HG02571 (cell line): ENCODE data around the gene EHBP1L1.
A peak's percentile ranks its signal among the peaks of the same experiment; 100 is the strongest.

ENCODE experiments used
- ATAC-seq: cut with Tn5 transposase; IDR thresholded peaks from one replicate; pipeline ENCODE4 v1.9.1; 2021; ENCODE audit warnings: mild to moderate bottlenecking, moderate library complexity; ENCODE audit not compliant: unreplicated experiment

Gene EHBP1L1

DNA sequence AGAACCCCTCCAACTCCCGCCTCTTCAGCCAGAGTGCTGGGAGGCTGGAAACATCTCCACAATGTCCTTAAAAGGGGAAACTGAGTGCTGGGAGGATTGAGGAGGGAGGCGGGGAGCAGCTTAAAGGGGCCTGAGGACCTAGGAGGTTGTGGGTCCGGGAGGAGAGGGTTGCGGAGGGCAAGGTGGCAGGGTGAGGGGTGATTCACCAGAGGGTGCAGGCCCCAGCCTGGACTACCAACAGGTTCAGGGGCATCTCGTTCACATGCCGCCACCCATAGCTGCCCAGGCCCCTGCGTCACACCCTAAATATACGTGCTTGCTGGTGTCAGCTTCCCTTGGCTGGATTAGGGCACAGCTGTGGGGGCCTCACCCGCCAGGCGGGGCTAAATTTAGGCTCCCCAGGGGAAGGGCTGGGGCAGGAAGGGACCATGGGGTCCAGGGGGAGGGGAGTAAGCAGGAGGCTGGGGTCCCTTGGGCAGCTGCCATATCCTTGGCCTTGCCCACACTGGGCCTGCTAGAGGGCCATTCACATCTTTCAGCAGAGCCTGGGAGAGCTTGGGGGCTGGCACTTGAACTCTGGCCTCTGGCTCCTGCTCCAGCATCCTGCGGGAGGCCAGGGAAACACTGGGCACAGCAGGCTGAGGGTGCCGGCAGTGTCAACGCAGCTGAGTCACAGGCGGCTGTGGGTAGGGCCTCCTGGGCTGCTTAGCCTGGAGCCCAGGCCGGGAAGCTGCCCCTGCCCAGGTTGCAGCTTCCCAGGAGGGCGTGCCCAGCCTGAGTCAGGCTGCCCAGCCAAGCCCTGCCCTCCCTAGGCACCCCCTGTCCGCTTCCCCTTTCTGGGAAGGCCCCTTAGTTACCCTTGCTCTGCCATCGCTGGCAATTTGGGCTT lies 1.3 kb downstream of the EHBP1L1 start:
- no peak for ATAC-seq

DNA sequence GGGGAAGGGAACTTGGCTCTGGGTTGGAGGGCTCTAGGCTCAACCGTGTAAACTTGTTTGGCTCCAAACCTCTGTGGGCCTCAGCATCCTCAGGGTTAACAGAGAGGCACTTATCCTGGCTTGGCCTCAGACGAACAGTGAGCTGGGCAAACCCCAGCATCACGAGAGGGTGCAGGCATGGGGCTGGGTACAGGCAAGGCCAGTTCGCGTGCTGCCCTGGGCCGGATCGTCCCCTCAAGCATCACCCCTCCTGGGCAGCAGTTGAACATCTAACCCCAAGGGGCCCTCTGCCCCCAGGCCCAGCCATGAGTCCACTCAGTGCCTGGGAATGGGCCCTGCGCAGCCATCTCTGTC lies 1.9 kb downstream of the EHBP1L1 start:
- no peak for ATAC-seq

DNA sequence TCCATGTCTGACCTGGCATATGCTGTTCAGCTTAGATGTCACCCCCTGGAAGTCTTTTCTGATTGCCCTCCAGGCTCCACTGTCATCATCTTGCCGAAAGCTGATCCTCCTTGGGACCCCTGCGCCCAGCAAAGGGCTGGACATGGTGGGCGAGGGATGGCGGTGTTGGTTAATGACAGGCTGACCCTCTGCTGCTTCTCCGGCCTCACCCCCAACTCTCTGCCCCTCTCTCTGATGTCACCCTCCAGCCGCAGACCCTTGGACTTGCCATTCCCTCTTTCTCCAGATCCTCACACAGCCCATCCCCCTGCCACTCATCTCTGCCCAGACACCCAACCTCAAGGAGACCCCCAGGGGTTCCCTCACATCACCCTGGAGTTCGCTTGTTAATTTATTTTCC lies 2.3 kb downstream of the EHBP1L1 start:
- ATAC-seq = no peak

DNA sequence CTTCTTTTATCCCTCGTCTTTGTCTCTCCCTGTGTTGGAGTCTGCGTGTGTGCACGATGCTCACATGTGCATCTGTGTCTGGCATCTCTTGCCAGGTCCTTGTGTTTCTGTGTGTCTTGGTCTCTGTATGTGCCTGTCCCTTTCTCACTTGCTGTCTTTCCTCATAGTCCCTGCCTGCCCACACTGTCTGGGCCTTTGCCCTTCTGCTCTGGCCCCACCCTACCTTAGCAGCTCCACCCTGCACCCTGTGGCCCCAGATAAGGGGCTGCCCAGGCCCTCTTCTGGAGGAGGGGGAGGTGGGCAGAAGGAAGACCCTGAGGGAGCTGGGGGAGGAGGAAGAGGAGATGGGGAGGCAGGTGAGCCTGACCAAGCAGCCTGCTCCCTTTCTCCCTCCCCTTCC lies 2.8 kb downstream of the EHBP1L1 start:
- ATAC-seq = no peak

DNA sequence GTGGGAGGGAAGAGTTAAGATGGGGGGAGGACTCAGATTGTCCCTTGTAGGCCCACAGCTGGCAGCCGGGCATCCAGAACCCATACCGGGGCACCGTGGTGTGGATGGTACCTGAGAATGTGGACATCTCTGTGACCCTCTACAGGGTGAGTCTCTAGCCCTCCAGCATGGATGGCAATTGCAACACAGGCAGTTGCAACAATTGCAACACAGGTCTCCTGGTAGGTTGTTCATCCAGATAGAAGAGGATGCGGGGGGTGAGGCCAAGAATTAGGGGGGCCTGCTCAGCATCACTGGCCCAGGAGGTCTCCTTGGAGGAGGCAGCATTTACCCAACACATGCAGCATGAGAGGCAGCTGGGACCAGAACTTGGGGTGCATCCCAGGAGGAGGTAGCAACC lies 3.4 kb downstream of the EHBP1L1 start:
- ATAC-seq = no peak

DNA sequence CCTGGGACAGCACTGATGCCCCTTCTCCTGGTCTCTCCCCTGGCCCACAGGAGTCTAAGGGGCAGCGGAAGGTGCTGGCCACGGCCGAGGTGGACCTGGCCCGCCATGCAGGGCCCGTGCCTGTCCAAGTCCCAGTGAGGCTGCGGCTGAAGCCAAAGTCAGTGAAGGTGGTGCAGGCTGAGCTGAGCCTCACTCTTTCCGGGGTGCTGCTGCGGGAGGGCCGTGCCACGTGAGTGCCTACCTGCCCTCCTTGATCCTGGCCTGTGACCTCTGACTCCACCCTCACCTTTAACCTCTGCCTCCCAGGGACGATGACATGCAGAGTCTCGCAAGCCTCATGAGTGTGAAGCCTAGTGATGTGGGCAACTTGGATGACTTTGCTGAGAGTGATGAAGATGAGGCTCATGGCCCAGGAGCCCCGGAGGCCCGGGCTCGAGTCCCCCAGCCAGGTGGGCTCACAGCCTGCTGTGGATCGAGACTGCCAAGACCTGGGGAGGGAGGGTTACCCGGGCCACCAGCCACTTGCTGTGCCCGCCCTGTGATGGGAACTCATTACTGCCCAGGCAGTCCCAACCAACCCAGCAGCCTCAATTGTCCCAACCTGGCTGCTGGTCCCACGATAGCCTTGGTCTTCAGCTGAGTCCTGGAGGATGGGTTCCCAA lies 4.3 kb downstream of the EHBP1L1 start:
- ATAC-seq = no peak

DNA sequence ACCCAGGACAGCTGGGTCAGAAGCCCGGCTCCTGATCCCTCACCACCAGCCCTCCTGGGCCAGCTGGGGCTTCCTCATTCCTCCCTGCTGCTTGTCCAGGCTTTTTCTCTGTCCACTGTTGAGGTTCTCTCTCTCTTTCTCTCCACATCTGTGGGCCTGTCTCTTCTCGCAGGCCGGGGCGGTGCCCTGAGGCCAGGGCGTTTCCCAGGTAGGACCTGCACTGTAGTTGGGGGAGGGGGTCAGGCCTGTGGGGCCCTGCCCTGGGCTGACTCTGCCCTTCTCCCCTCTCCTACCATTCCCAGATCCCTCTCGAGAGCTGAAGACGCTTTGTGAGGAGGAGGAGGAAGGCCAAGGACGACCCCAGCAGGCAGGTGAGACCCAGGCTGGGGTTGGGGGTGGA lies 4.9 kb downstream of the EHBP1L1 start:
- ATAC-seq = no peak

DNA sequence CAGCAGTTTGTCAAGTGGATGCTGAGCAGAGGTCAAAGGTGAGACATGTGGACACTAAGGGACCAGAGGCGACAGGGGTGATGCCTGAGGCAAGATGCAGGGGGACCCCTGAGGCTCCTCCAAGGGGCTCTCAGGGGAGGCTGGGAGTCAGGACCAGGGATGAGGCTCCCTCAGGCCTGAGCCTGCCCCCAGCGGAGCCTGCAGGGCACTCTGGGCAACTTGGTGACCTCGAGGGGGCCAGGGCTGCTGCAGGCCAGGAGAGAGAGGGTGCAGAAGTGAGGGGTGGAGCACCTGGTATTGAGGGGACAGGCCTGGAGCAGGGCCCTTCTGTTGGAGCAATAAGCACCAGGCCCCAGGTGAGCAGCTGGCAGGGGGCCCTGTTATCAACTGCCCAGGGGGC lies 6.1 kb downstream of the EHBP1L1 start:
- ATAC-seq = no peak

DNA sequence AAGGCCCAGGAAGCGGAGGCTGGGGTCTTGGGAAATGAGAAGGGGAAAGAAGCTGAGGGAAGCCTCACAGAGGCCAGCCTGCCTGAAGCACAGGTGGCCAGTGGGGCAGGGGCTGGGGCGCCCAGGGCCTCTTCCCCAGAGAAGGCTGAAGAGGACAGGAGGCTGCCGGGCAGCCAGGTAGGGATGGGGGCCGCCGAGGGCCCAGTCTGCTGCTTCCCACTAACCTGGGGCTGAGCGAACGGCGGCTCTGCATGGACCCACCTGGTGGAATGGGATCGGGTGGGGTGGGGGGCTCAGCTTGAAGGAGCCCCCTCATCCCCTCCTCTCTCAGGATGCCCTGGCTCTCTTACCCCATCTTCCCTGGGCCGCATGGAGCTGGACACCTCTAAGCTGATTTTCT lies 7.7 kb downstream of the EHBP1L1 start:
- ATAC-seq = no peak

DNA sequence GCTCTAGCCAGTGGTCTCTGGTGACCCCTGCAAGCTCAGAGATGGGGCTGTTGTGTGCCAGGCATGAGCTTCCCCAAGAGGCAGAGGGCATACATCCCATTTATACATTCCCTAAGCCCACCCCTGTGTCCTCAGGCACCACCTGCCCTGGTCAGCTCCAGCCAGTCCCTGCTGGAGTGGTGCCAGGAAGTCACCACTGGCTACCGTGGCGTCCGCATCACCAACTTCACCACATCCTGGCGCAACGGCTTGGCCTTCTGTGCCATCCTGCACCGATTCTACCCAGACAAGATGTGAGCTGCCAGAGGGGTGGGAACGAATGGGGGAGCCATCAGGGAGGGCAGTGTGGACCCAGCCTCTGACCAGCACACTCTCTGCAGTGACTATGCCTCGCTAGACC lies 8.3 kb downstream of the EHBP1L1 start:
- ATAC-seq = no peak

DNA sequence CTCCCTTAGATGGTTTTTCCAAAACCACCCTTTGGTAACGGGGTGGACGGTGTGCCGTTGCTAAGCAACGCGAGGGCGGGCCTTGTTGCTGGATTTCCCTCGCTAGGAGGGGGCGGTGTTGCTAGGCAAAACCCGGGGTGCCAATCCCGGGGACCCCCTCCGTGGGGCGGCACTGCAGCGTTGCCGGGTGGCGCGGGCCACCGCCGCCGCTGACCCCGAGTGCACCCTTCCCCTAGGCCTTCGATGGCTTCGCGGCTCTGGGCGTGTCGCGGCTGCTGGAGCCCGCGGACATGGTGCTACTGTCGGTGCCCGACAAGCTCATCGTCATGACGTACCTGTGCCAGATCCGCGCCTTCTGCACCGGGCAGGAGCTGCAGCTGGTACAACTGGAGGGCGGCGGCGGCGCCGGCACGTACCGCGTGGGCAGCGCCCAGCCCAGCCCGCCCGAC lies 8.9 kb downstream of the EHBP1L1 start:
- ATAC-seq = no peak

DNA sequence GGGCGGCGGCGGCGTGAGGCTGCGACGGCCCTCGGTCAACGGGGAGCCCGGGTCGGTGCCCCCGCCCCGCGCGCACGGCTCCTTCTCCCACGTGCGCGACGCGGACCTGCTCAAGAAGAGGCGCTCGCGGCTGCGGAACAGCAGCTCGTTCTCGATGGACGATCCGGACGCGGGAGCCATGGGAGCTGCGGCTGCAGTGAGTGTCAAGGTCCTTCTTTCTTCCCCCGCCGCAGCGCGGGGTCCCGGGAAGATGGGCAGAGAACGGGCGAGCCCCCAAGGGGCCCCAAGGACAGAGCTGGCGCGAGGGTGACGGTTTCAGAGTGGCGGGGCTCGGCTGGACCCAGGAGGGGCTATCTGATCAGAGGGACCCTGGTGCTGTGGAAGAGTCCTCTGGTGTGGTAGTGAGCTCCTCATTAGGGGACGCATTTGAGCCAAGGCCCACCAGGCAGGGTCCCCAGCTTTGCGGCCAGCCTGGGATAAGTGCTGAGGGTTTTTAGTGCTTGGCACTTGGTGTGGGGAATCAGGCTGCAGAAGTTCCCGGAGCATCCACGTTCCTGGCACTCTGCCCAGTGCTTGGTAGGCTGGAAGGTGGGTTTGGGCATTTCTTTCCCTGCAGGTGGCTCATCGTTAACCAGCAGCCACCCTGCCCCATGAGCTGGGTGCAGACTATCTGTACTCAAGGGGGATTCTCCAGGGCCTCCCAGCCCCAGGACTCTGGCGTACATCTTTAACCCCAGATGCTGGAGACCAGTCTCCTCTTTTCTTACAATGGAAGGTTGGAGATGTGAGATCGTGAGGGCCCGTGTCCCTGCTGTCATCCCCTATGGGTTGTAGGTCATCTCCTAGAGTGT lies 9.8 kb downstream of the EHBP1L1 start:
- no peak for ATAC-seq

DNA sequence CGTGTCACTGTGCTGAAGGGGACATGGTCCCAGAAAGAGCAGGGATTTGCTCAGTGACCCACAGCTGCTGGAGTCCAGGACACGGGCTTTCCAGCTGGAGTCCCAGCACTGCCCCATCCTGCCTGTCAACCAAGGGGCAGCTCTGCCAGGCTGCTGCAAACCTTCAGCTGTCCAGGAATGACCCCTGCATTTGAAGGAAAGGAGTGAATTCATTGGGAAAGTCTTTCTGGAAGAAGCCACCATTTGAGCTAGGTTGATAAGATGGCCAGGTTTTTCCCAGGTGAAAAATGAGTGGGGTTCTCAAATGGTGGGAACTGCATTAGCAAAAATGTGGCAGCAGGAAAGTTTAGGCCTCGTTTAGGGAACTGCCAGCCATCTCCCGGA lies 10.4 kb downstream of the EHBP1L1 start:
- ATAC-seq = no peak

DNA sequence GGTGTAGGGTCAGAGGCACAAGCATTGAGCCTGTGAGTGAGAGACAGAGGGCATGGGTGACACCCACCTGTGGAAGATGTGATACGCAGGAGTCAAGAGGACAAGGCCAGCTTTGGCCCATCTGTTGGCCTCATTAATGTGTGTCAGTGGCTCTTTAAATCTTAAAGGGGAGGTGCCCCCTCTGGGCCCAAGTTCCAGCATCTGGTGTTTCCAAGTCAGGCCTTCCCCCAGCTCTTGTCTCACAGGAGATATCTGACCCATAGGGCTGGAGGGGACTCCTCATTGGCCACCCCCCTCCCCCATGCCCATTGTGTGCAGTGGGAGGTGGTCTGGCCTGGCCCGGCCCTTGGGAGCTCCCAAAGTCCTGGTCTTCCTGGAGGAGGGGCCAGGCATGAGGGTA lies 10.8 kb downstream of the EHBP1L1 start:
- ATAC-seq = no peak

DNA sequence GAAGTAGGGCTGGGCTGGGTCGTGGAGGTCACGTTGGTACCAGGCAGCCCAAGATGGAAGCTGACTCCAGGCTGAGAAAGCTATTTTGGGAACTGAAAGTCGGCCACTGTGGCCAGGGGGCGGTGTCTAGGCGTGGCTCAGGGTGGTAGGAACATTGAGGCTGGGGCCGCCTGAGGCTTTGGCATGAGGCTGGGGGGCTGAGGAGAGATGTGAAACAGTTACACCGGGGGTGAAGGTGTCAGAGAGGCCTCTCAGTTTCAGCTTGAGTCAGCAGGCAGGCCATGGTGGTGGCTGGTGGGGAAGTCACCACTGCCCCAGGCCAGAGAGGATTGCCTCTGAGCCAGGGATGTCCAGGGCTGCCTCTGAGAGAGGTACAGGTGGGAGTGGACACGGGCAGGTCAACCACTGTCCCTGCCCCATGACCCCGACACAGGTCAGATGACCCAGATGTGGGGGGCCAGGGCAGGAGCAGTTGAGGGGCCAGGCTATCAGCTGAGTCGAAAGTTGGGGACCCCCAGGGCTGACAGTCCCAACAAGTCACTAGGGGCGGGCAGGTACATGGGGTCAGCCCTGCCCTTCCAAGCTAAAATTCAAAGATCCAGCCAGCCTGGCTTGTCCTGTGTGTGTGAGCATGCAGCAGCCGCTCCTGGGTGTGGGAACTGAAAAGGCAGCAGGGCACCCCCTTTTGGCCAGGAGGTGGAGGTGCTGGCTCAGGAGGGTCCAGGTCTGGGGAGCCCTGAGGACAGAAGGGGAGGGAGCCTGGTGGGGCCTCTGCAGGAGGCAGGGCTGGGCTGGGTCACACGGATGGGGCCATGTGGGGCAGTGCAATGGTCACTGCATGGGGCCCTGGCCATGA lies 12.6 kb downstream of the EHBP1L1 start:
- ATAC-seq = peak; percentile 86

DNA sequence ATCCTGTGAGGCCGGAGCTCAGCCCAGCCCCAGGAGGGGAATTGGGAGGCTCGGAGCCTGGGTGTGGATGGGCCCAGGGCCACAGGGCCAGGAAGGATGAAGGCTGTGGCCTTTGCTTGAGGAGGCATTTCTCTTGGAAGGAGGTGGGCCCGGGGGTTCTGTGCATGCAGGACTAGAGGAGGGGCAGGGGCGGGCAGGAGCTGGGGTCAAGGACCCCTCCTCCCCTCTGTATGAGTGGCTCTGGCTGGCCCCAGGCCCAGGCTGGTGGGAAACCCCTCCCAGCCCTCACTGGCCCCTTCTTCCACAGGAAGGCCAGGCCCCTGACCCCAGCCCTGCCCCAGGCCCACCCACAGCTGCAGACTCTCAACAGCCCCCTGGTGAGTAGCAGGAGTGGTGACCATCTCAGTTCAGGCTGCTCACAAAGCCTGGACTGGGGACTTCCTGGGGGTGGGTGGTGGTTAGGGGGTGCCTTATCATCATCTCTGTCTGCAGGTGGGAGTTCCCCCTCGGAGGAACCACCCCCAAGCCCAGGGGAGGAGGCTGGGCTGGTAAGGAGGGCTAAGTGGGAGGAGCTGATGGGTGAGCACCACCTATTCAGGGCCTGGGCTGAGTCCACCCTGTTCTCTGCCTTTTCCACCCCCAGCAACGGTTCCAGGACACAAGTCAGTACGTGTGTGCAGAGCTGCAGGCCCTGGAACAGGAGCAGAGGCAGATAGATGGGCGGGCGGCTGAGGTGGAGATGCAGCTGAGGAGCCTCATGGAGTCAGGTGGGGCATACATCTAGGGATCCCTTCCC lies 13.8 kb downstream of the EHBP1L1 start:
- ATAC-seq = no peak

DNA sequence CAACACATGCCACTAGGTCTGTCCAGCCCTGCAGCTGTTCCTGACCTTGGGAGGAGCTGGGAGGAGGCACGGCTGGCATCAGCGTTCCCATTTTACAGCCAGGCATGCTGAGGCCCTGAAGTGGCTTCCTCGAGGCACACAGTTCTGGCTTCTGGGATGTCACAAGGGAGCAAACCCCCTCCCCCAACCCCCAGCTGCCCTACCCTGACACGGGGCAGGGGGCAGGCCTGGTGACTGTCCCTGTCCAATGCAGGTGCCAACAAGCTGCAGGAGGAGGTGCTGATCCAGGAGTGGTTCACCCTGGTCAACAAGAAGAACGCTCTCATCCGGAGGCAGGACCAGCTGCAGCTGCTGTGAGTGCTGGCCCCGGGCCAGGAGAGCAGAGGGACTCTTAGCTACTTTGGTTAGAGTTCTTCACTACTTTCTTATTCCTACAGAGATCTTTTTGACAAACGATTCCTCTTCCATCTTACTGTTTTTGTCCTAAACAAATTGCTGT lies 14.4 kb downstream of the EHBP1L1 start:
- no peak for ATAC-seq

DNA sequence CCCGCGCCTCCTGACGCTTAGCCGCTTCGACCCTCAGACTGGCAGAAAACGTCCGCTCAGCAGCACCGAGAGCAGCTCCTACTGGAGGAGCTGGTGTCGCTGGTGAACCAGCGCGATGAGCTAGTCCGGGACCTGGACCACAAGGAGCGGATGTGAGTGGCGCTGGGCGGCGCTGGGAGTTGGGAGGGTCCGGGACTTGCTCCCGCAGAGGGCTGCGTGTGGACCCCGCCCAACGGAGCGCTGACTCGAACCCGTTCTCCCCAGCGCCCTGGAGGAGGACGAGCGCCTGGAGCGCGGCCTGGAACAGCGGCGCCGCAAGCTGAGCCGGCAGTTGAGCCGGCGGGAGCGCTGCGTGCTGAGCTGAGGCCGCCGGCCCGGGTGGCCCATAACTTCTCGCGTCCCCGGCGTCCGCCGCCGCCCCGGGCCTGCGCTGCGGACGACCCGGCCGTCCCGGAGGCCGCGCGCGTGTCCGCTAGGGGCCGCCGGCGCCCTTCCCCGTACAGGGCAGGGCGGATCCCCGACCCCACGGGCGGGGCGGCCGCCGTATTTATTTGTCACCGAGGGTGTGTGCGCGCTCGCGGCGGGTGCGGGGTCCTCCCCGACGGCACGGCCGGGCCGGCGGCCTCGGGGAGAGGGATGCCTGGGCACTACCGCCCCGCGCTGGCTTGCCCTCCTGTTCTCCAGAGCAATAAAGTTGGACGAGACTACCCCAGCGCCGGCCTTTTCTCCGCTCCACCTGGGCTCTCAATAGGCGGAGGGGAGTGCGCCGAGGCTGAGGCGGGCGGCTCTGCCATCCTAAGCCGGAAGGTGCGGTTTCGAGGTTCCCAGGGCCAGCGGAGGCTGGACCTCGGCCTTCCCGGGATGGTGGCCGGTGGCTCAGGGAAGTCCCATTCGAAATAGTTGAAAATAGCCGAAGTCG lies 16.3 kb downstream of the EHBP1L1 start:
- ATAC-seq = no peak
